SKM-1 (cell line): ENCODE measurements around the gene GRAMD2A.

Experiments used
- DNase-seq: peaks from one replicate; lab custom pipeline; 2025; ENCODE audit not compliant: unreplicated experiment; lab: John Stamatoyannopoulos, UW

Gene GRAMD2A

DNA sequence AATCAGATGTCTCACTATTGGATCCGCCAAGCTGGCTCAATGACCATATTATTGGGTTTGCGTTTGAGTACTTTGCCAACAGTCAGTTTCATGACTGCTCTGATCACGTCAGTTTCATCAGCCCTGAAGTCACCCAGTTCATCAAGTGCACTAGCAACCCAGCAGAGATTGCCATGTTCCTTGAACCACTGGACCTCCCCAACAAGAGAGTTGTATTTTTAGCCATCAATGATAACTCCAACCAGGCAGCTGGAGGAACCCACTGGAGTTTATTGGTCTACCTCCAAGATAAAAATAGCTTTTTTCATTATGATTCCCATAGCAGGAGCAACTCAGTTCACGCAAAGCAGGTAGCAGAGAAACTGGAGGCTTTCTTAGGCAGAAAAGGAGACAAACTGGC, 57.9 kb downstream of the GRAMD2A start:
- DNase-seq, result no peak

DNA sequence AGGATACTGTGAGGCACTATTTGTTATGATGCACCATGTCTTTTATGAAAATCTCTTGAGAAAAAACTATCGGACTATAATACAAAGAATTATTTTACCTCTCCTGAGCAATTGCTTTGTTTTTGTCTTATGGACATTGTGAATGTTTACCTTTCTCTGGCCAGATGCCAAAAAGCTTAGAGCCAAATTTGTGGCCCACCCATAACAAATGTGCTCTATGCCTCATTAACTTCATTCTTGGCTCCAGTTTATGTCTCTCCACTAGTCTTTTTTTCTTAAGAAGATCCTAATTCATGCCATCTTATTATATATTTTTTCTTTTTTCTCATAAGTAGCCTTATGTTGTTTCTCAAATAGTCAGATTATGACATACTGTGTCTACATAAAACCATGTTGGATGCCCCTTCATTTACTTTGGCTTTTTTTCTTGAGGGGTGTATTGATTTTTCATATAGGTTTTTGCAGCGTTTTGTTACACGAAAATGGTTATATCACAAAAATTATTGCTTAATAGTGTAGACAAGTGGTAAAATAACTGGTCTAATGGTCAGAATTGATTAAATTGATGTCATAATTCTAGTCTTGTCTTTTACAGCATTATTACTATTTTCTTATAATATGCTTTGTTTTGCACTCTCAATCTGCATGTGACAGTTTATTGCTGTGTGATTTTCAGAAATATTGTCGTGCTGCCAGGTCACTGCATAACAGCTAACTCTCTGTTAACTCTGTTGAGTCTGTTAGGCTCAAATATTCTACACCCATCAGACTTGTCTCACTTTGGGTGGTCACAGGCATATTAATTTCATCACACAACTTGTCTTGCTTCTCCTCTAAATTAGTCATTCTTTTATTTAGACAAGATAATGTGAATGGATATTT, 61.2 kb downstream of the GRAMD2A start:
- DNase-seq, result no peak

DNA sequence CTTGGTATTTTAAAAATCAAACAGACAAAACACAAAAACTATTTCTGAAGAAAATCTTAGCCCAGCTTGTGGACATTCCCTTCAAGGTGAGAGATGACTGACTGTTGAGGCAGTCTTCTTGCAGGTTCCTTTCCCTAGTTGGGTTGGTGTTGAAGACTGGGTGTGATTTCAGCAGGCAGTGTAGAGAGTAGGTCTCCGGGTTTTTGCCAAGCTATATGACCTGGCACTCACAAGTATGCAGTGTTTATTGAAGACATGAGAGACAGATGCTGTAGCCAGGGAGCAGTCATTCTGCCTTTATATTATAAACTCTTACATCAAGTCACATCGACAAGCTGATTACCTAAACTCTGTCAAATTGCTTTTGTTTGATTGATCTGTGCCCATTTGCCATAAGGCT, 61.9 kb downstream of the GRAMD2A start:
- DNase-seq, result no peak

DNA sequence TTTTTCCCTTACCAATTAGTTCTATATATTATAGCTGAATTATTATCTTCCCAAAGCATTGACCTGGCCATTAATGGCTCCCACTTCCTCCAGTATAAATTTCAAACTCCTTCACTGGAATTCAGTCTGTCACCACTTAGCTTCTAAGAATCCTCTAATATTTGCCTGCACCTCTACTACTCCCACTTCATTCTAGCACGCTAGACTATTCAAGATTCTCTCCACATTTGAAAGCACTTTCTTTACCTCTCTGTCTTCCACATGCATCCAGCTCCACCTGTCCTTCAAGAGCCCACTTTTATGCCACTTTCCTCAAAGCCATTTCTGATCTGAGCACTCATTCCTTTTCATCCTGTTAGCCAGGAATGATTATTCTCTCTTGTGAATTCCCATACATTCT, 64.4 kb downstream of the GRAMD2A start:
- DNase-seq, result no peak

DNA sequence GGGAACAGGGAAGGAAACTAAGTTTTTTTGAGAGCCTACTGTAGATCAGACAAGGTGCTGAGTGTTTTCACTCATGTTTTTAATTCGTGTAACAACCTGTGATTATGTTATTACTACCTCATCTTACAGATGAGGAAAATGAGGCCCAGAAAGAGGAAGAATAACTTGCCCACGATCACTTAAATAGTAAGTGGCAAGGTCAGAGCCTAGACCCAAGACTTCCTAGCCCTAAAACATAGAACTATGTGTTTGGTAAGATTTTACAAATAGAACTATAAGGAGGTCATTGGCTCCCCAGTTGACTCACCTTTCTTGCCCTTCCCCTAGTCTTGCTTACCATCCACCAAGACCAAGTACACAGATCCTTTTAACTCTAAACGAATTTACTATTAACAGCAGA, 65.7 kb downstream of the GRAMD2A start:
- no peak for DNase-seq

DNA sequence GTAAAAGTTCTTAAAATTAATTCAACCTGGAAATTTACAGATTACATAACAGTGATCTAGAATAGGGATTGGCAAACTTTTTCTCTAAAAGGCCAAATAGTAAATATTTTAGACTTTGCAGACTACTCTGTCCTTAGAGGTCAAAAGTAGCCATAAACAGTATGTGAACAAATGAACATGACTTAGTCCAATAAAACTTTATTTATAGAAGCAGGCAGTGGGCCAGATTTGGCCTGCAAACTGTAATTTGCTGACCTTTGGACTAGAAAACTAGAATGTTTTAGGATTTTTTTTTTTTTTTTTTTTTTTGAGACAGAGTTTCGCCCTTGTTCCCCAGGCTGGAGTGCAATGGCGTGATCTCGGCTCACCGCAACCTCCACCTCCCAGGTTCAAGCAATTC, 67.3 kb downstream of the GRAMD2A start:
- no peak for DNase-seq

DNA sequence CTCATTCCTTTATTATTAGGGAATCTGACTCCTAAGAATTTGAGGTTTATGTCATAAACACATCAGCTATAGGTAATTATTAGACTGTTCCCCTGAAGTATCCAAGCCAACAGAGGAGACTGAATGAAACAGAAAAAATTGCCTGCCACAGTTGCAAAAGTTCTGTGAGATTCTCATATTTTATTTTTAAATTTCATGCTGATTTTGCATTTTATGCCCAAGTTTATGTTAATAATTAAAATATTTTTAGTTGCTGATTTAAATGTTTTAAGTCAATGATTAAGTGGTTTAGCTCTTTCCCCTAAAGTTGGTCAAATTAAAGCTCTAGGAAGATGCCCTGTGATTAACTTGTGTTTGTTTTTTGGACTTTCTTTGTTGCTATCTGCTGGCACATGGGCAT, 69.2 kb downstream of the GRAMD2A start:
- no peak for DNase-seq

DNA sequence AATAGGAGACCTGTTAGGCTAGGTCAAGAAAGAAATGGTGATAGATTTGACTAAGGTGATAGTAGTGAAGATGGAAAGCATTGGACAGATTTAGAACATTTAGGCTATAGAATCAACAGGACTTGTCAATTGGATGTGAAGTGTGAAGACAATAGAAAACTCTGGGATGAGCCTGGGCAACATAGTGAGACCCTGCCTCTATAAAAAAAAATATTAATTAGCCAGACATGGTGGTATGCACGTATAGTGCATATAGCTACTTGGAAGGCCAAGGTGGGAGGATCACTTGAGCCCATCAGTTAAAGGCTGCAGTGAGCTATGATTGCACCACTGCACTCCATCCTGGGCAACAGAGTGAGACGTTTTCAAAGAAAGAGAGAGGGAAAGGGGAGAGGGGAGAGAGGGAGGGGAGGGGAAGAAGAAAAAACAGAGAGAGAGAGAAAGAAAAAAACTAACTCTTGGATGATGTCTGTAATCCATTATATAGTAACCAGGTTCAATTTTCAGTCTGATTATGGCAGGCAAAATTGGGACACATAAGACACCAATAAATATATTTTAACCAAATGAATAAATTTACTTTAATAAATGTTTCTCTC, 69.8 kb downstream of the GRAMD2A start:
- no peak for DNase-seq

DNA sequence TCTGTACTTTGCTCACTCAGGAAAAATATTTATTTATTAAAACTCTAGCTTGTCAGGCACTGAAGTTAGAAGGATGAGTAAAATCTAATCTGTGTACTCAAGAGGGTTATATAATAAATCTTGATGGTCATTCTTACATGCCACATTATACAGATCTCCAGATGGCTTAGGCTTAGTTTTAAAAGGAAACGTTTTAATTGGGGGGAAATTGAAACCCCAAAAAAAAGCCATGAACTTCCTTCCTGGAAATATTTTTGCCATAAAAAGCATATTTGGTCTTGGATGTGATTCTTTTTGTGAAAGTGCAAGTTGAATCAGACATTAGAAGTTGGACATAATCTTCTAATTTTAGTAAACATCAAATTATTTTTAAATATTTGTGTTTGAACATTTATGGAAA, 73.4 kb downstream of the GRAMD2A start:
- DNase-seq, result no peak

DNA sequence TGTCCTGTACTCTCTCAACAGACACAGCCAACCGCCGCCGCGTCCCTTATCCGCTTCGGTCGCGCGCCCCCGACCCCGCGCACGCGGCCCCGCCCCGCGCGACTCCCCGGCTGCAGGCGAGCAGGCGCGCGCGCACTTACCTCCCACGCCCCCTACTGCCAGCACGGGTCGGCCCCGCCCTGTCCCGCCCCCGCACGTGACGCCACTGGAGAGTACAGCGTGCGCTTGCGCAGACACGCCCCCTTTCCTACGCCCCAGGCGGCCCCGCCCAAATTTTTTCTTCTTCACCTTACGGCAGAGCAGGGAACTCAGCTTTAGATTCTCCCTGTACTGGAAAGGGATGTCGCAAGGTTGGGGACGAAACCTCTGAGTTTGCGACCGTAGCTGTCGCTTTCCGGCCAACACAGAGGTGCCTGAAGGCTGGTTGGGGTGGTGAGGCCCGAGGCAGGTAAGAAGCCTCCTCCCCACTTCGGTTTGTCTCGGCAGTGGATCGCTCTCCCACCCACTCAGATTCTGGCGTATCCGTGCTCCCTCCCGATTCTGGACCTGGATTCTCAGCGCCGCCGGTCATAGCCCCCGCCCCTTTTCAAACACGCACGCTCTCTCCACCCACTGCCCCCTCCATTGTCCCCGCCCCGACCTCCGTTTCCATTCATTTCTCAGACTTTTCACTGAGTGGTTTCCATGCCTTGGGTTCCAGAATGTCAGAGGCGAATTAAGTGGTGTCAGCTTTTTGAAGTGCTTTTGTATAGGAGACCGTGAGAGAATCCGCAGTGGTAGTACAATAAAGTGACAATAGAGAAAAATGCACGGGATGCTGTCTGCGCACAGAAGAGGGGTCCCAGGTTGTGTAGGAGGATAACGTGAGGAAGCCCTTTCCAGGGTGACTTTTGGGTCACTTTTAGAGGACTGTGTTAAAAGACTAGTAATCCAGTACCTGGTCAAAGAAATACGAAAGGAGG, 79.3 kb downstream of the GRAMD2A start, which contains the start of the genes MYO9A and SENP8:
Gene MYO9A (minus strand): TSS at position 134 of the 962 bp plus-strand sequence. CDS start 71,587 bp downstream, outside the sequence.
Gene SENP8 (plus strand): TSS at position 387 of the 962 bp plus-strand sequence. CDS start 21,221 bp downstream, outside the sequence.
- DNase-seq, result peak; percentile 99

DNA sequence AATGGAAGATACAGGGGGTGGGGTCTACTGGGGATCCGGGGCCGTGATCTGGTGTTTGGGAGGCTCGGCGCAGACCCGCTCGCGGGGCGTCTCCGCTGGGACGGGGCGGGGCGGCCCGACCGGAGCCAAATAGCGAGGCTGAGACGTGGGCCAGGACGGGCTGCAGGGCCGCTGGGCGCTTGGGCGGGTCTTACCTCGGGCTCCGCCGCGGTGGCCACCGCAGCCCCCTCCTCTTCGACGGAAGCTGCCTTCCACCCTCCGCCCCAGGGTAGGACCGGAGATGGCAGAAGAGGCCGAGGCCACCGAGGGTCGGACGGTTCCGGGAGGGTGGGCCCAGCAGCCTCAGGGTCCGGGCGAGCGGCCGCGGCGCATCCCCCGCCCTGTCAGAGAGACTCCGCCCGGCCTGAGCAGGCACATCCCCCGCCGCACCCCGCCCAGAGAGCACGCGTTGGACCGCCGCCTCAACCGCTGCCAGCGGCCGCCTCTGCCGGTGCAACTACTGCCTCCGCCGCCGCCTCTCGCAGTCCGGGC, 80.0 kb downstream of the GRAMD2A start:
- peak; percentile 86 for DNase-seq

DNA sequence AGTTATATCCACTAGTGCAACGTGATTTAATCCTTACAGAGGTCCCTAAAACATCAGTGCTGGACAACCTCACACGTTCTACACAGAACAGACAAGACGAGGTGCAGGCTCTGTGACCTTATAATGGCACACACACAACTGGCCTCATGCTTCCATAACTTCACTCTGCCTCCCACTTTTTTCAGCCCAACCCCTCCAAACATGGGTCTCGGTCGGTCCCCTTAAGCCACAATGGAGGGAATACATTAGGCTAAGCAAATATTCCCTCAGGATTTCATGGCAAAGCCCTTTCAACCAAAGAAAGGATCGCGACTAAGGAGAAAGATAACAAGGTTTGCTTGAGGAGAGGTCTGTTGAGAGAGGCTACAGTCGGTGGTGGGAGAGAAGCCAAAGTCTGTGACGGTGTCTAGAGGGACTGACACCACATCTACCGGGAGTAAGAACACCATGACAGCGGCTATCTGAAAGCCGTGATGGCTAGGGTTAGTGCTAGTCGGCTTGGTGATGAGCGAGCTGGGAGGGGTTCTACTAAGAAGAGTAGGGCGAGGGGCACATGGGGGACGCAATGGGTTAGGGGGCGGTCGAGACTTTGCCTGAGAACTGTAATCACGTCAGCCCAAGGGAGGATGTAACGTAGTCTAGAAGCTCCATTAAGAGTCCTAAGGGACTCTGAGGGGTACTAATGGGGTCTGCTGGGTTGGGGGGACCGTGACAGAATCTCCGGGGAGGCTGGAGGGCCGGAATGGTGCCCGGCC, 80.7 kb downstream of the GRAMD2A start:
- DNase-seq, result no peak

DNA sequence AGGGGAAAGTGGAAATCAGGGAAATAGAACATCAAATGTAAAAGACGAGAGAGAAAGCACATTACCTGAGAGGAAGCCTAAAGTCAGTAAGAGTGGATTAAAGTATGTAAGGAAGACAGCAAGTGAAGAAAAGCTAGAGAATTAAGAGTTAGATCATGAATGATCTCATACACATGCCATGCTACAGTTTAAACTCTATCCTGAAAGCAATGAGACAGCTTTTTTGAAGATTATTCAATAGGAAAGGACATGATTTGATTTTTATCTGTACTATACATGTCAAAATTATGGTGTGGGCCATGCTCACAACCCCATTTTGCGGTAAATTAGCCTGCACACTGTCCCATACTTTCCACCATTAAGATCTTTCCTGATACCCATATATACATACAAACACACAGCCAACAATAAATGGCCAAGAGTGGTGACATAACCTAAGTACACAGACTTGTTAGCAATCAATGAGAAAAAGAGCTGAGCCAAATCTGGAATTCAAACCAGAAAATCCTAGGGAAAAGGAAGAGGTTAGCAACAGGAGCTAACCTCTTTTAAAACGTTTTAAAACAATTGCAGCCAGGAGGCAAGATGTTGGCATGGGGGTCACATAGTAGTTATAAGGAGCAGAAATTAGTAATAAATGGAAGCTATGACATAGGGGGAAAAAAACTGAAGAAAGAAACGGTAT, 84.1 kb downstream of the GRAMD2A start:
- no peak for DNase-seq

DNA sequence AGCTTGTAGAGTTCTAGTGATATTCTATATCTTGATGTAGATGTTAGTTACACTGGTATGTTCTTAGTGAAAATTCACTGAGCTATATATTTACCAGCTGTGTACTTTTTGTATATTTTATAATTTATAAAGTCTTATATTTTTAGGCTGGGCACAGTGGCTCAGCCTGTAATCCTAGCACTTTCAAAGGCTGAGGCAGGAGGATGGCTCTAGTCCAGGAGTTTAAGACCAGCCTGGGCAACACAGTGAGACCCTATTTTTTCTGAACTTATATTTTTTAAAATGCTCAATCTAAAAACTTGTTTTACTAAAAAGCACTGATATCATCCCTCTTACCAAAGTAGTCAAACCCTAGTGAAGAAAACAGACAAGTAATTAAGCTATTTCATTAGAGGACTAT, 84.8 kb downstream of the GRAMD2A start:
- DNase-seq, result no peak

DNA sequence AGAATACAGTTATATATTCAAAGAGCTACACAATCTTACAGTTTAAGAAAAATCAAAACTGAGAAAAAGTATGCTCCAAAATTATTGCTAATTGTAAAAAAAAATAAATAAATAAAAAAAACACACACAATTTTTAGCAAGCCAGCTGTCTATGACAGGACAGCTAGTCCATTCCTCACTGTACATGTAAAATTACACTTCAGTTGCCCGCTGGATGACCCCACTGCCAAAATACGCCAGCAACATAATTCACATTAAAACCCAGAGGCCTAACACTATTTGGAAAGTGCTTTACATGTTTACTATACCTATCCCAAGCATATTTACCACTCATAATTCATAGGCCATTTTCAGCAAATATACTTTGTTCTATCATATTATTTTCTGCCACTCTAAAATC, 85.5 kb downstream of the GRAMD2A start:
- DNase-seq, result no peak

DNA sequence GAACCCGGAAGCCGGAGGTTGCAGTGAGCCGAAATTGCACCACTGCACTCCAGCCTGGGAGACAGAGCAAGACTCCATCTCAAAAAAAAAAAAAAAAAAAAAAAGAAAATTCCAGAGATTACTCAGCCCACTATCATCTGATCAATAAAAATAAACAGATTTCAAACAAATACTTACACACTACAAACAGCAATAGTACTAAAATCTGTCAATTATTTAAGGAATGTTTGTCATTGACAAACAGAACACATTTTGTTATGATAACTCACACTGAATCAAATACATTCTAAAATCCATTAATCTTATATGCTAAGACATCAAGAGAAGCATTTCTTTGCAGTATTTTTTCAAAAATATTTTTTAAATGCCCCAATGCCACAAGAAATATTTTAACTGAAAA, 87.2 kb downstream of the GRAMD2A start:
- no peak for DNase-seq
